Ovary (tissue), 9 donors: ENCODE data around the gene NCR3LG1. TPM values are rescaled to one million over a fixed set of nuclear protein-coding genes. Genes with fewer than 3 reads are reported as not detected.

Experiments
- DNase-seq, 5 donors: peaks; one replicate each; pipeline ENCODE4 v3.0.0-alpha.2; 2019 to 2020
- H3K27ac ChIP-seq, 2 donors: fragments of 200-600 bp; one replicate each; pipeline versions ENCODE4 v1.5.1 to v1.8.0; 2019 to 2022
- H3K27me3 ChIP-seq: fragments of 200-600 bp; one replicate; pipeline ENCODE4 v1.8.0; 2022
- H3K36me3 ChIP-seq: fragments of 200-600 bp; sonication (generic); one replicate; pipeline ENCODE4 v1.5.1; 2019
- H3K4me1 ChIP-seq: one replicate; pipeline ENCODE4 v1.8.1; 2013; ENCODE audit warnings: mild to moderate bottlenecking, moderate library complexity; ENCODE audit not compliant: insufficient read depth
- H3K4me3 ChIP-seq: fragments of 200-600 bp; sonication (generic); one replicate; pipeline ENCODE4 v1.5.1; 2017
- H3K9me3 ChIP-seq, 2 donors: fragments of 200-600 bp in 1 of 2; sonication (generic) in 1 of 2; one replicate each; pipeline versions ENCODE4 v1.5.1 to v1.8.1; 2013 to 2019; ENCODE audit warnings: mild to moderate bottlenecking in 1 of 2, moderate library complexity in 1 of 2
- CTCF ChIP-seq, 3 donors: fragments of 450-650 bp in 2 of 3; fragments of 200-600 bp in 1 of 3; IDR thresholded peaks; one replicate each; pipeline versions ENCODE4 v1.5.1 to v1.8.0; 2016 to 2022; ENCODE audit warnings: antibody characterized with exemption in 3 of 3, mild to moderate bottlenecking in 1 of 3
- EP300 ChIP-seq: sonication (generic); formaldehyde crosslinking; IDR thresholded peaks from one replicate; pipeline ENCODE4 v1.6.1; 2017; ENCODE audit warnings: antibody characterized with exemption
- POLR2A ChIP-seq: fragments of 450-650 bp; IDR thresholded peaks from one replicate; pipeline ENCODE4 v1.6.1; 2017; ENCODE audit warnings: antibody characterized with exemption, mild to moderate bottlenecking, moderate library complexity
- WGBS, 3 donors: extraction: QIAGEN DNeasy Blood & Tissue Kit in 1 of 3; methylation state at CpG; one replicate each; pipeline versions ENCODE4 v1.1.5 to v1.1.7; 2013 to 2017; 5-methylcytosine and 5-hydroxymethylcytosine counted together
- intact Hi-C, 4 donors: fragments of 100-400 bp; cut with DNase I; formaldehyde crosslinking; loops; one replicate each; pipeline versions ENCODE4 v1.11.0 to v1.15.1; 2022 to 2023
- polyA plus RNA-seq, 2 donors: library from polyadenylated mRNA; stranded (reverse); fragments of 200-250 nt in 1 of 2; fragments of 350-450 nt in 1 of 2; fragmentation: Illumina TruSeq in 1 of 2; extraction: RNeasy Lipid Tissue Mini Kit (QIAGEN cat#74804) in 1 of 2; gene quantifications; one replicate each; pipeline ENCODE4 v1.2.3, GENCODE V29; 2013 to 2014
- total RNA-seq, 7 donors: library from RNA; depleted of rRNA in 2 of 7; stranded (reverse); fragments of >200 nt in 2 of 7; fragmentation: NEBNext Ultra II Directional in 3 of 7; extraction: Animal tissue kit (Norgen Biotek cat#: 25700) in 3 of 7; gene quantifications; one replicate each; pipeline versions ENCODE4 v1.1.0 to v1.2.4, GENCODE V29; 2016 to 2023
- donor health status: DM: no; HTN: no; CAD: no; lungs with moderate emphysema.
- donor health status: DM: no; HTN: no; CAD: no.
- donor health status: Bipolar disorder and iron deficiency.
- donor health status: DM: yes; HTN: yes; CAD: no.
- donor health status: DM: no; HTN: no; CAD: no.
- donor health status: DM: yes; HTN: yes; CAD: no.

The NCR3LG1 gene
- total and polyA plus RNA-seq, 9 donors: 0.75 to 7.7 (median 3.5) TPM

GRCh38 chr11:17395554-17395961 is 44.0 kb downstream of the NCR3LG1 start:
- Histone ChIP-seq H3K9me3 (no peaks in the 10 kb centered on the region), H3K27me3 (no peaks in the 10 kb centered on the region), H3K36me3 (no peaks in the 10 kb centered on the region), H3K4me1 (no peaks in the 10 kb centered on the region), H3K27ac (no peak overlapping the region), H3K4me3 (no peak overlapping the region)
- DNase-seq: no peak
- WGBS, 3 donors: 89 to 91% (median 91%) methylated on average over 20 of the region's 20 CpGs
- TF ChIP-seq POLR2A: no peak
- TF ChIP-seq EP300: no peak
- TF ChIP-seq CTCF (IDR thresholded peaks at IDR 0.05): no peak
- intact Hi-C loops: no loop called here

DNA sequence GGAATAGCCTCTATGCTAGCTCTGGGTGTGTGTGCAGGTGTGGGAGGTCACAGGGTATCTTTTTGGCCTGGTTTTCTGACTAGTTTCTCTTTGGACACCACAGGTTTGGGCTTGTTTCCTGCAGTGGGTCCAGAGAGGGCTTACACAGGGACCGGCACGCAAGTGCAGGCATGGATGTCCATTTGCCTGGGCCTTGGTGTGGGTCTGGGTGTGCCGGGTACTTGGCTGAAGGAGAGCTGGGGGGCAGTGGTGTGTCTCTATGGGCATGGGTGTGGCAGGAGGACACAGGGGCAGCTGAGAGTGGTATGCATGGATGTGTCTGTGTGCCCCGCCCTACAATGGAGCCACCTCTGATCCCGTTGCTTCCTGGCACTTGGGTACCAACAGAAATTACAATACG is 44.4 kb downstream of the NCR3LG1 start:
- Histone ChIP-seq H3K36me3 (no peaks in the 10 kb centered on the region), H3K27ac (no peak overlapping the region), H3K4me3 (no peak overlapping the region), H3K9me3 (no peaks in the 10 kb centered on the region), H3K4me1 (no peaks in the 10 kb centered on the region), H3K27me3 (no peaks in the 10 kb centered on the region)
- WGBS, 3 donors: 85 to 89% (median 86%) methylated on average over 6 of the region's 6 CpGs
- no peak for TF ChIP-seq POLR2A
- TF ChIP-seq CTCF (IDR thresholded peaks at IDR 0.05): no peak
- intact Hi-C loops: no loop called here
- DNase-seq: no peak

DNA sequence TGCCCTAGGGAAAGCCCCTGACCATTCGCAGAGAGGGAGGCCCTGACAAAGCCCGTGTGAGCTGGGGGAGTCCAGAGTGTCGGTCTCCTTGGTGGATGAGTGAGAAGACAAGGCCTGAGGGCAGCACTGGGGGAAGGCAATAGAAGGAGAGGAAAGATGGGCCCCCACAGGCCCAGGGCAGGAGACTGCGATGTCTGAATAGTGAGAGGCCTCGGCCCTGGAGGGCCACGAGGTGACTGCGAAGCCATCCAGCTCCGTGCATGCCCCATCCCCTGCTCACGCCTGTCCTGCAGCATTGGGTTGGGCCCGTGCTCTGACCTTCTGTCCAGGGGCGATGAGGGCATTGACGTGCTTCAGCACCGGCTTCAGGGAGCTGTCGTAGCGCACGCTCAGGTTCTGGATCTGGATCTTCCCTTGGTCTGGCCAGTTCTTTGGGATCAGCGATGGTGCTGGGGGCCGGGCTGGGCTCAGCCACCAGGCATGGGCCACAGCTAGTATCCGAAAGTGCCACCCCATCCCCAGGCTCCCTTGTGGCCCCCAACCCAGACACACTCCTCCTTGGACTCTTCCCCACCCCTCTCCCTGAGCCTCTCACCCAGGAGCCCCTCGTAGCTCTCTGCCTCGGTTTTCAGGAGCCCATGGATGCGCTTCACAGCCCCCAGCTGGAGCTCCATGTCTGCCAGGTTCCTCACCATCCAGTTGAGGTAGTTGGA is 45.2 kb downstream of the NCR3LG1 start:
- Histone ChIP-seq H3K27me3 (no peaks in the 10 kb centered on the region), H3K27ac (no peak overlapping the region), H3K9me3 (no peaks in the 10 kb centered on the region), H3K4me3 (no peak overlapping the region), H3K36me3 (no peaks in the 10 kb centered on the region), H3K4me1 (no peaks in the 10 kb centered on the region)
- WGBS, 3 donors: 87 to 88% (median 87%) methylated on average over 21 to 22 of the region's 22 CpGs
- no peak for TF ChIP-seq EP300
- TF ChIP-seq POLR2A: no peak
- no peak for TF ChIP-seq CTCF (IDR thresholded peaks at IDR 0.05)
- DNase-seq: no peak
- intact Hi-C loops: no loop called here

DNA sequence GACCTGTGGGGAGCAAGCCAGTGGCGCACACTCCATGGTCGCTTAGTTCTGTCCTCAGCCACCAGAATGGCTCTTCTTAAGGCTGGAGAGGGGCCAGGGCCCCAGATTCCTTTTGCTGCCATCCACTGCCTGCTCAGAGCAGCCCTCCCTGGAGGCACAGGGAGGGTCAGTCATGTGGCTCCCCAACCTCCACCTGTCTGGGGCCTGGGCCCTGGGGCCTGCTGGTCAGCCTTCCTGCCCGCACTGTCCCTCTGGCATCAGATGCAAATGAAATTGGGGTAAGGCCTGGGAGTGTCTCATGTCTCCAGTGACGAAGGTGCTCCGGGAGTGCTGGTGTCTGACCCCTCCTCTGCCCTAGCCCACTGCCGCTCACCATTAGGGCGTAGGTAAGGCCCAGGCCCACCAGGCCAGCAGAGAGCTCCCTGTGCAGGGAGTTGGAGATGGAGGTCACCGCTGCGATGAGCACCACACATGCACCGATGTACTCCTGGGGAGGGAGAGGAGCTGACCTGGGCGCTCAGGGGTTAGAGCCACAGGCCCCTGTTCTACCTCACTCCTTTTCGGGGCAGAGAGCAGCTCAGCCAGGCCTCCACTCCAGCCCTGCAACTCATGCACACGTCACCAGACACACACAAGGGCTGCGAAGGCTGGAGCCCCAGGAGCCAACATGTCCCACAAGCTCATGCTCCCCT is 45.9 kb downstream of the NCR3LG1 start:
- 90 to 93% (median 92%) methylated on average over 14 of the region's 14 CpGs for WGBS, 3 donors
- intact Hi-C loops: no loop called here

More for the DNA sequence above, 45.9 kb downstream of the NCR3LG1 start:
- no peaks in the 10 kb centered on the region for H3K27me3 ChIP-seq
- no peak for TF ChIP-seq CTCF (IDR thresholded peaks at IDR 0.05)
- no peak for TF ChIP-seq EP300
- TF ChIP-seq POLR2A: no peak
- H3K27ac ChIP-seq: no peak overlapping the region
- no peak for DNase-seq
- H3K4me1 ChIP-seq: no peaks in the 10 kb centered on the region
- H3K36me3 ChIP-seq: no peaks in the 10 kb centered on the region
- no peaks in the 10 kb centered on the region for H3K9me3 ChIP-seq
- H3K4me3 ChIP-seq: no peak overlapping the region
